ENCODE measurements around the gene RARG.

DNA sequence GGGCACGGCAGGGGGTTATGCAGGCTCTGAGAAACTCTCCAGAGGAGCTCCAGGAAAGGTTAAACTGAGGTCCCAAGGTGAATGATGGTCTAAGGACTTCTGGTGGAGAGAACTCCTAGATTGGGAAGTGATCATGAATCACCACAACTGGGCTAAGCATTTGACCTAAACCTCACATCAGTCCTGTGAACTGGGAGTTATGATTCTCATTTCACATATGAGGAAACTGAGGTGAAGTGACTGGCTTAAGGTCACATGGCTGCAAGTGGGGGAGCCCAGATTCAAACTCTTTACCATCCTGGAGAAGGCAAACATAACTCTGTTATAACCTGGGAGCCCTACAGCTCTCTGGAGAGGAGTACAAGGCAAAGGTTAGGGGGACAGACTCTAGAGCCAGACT lies 4.2 kb downstream of the RARG start:
- TF ChIP-seq, protein P1, sequence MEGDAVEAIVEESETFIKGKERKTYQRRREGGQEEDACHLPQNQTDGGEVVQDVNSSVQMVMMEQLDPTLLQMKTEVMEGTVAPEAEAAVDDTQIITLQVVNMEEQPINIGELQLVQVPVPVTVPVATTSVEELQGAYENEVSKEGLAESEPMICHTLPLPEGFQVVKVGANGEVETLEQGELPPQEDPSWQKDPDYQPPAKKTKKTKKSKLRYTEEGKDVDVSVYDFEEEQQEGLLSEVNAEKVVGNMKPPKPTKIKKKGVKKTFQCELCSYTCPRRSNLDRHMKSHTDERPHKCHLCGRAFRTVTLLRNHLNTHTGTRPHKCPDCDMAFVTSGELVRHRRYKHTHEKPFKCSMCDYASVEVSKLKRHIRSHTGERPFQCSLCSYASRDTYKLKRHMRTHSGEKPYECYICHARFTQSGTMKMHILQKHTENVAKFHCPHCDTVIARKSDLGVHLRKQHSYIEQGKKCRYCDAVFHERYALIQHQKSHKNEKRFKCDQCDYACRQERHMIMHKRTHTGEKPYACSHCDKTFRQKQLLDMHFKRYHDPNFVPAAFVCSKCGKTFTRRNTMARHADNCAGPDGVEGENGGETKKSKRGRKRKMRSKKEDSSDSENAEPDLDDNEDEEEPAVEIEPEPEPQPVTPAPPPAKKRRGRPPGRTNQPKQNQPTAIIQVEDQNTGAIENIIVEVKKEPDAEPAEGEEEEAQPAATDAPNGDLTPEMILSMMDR (optimal IDR thresholded peaks at IDR 0.05 in 1 of 3, IDR thresholded peaks at IDR 0.05 in 1 of 3, conservative IDR thresholded peaks at IDR 0.05 in 1 of 3; ENCODE audit: extremely low read depth in 1 of 3, insufficient read depth in 2 of 3, low read length in 3 of 3): no peak
- no peak for TF ChIP-seq EZH2 (IDR thresholded peaks at IDR 0.05; ENCODE audit: low read length)
